ENCODE measurements around the gene GPR39.

Gene GPR39

GRCh38 chr2:132403146-132403545 lies 13.5 kb upstream of the GPR39 start:
- CTCF ChIA-PET = no interaction called here

GRCh38 chr2:132404056-132404455 lies 12.5 kb upstream of the GPR39 start:
- CTCF ChIA-PET = interaction anchor here (0.9 kb wide), 1 partner anchor 55 kb away, joined by 3 read pairs; no protein-coding TSS in a partner anchor
- POLR2A ChIA-PET = no interaction called here
- H3K4me3 ChIP-seq (ENCODE audit: low read depth, low read length) = no peak overlapping the region
- no peak for TF ChIP-seq CTCF (IDR thresholded peaks at IDR 0.05; ENCODE audit: insufficient read depth, low read length, missing control alignments)
- no peak for DNase-seq (ENCODE audit: low read depth, low spot score)

More at GRCh38 chr2:132403146-132403545, 13.5 kb upstream of the GPR39 start:
- DNase-seq (ENCODE audit: low read depth, low spot score) = no peak
- TF ChIP-seq CTCF (IDR thresholded peaks at IDR 0.05; ENCODE audit: insufficient read depth, low read length, missing control alignments) = no peak
- POLR2A ChIA-PET = no interaction called here
- H3K4me3 ChIP-seq (ENCODE audit: low read depth, low read length) = no peak overlapping the region

GRCh38 chr2:132407784-132408183 lies 8.8 kb upstream of the GPR39 start:
- CTCF ChIA-PET = no interaction called here
- no peak overlapping the region for H3K4me3 ChIP-seq (ENCODE audit: low read depth, low read length)
- POLR2A ChIA-PET = interaction anchor here (2.3 kb wide), 1 partner anchor 8 kb away, joined by 7 read pairs; the partner anchor contains the start of gene GPR39
- no peak for TF ChIP-seq CTCF (IDR thresholded peaks at IDR 0.05; ENCODE audit: insufficient read depth, low read length, missing control alignments)
- DNase-seq (ENCODE audit: low read depth, low spot score) = no peak

GRCh38 chr2:132412021-132412420 lies 4.6 kb upstream of the GPR39 start:
- DNase-seq (ENCODE audit: low read depth, low spot score) = no peak
- no peak for TF ChIP-seq CTCF (IDR thresholded peaks at IDR 0.05; ENCODE audit: insufficient read depth, low read length, missing control alignments)
- no peak overlapping the region for H3K4me3 ChIP-seq (ENCODE audit: low read depth, low read length)
- POLR2A ChIA-PET = no interaction called here
- CTCF ChIA-PET = interaction anchor here (1.1 kb wide), 1 partner anchor 1475 kb away, joined by 3 read pairs; no protein-coding TSS in a partner anchor

GRCh38 chr2:132414081-132414480 lies 2.5 kb upstream of the GPR39 start:
- ChIA-PET CTCF (no interaction called here), POLR2A (no interaction called here)
- H3K4me3 ChIP-seq (ENCODE audit: low read depth, low read length) = no peak overlapping the region
- TF ChIP-seq CTCF (IDR thresholded peaks at IDR 0.05; ENCODE audit: insufficient read depth, low read length, missing control alignments) = no peak
- DNase-seq (ENCODE audit: low read depth, low spot score) = no peak

- TF ChIP-seq CTCF (IDR thresholded peaks at IDR 0.05; ENCODE audit: insufficient read depth, low read length, missing control alignments) = no peak
- peak overlapping the region; percentile 67 for H3K4me3 ChIP-seq (ENCODE audit: low read depth, low read length)
- ChIA-PET CTCF (no interaction called here), POLR2A (interaction anchor here (0.6 to 1.6 kb wide), 2 partner anchors 8 to 109 kb away, joined by 3 to 7 read pairs; no protein-coding TSS in a partner anchor)
- no peak for DNase-seq (ENCODE audit: low read depth, low spot score)
Measured at GRCh38 chr2:132415256-132415914, 1.2 kb upstream of the GPR39 start.
